ENCODE results near the gene POLR2E.

The POLR2E gene

DNA sequence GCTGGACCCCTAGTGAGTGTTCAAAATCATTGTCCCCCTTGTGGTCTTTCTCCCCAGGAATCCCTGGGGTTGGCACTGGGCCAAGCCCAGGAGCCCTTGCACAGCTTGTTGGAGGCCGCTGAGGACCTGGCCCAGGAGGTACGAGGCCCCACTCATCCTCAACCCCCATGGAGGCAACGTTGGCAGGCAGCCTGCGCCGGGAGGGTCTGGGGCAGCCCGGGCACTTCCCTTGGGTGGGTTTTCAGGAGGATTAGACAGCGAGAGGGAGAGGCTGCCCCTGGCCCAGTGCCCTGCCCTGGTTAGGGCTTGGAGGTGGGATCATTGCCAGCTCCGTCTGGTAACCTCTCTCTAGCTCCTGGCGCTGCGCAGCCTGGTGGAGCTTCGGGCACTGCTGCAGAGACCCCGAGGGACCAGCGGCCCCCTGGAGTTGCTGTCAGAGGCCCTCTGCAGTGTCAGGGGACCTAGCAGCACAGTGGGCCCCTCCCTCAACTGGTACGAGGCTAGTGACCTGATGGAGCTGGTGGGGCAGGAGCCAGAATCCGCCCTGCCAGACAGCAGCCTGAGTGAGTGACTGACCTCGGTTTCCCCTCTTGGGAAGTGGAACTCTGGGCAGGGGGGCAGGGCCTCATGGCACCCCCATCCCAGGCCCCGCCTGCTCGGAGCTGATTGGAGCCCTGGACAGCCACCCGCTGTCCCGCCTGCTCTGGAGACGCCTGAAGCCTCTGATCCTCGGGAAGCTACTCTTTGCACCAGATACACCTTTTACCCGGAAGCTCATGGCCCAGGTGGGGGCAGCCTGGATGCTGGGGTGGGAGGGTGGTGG is 52.3 kb downstream of the POLR2E start:
- DNase-seq: no peak

- DNase-seq: no peak
Measured at GRCh38 chr19:1041835-1042685, 53.1 kb downstream of the POLR2E start.

DNA sequence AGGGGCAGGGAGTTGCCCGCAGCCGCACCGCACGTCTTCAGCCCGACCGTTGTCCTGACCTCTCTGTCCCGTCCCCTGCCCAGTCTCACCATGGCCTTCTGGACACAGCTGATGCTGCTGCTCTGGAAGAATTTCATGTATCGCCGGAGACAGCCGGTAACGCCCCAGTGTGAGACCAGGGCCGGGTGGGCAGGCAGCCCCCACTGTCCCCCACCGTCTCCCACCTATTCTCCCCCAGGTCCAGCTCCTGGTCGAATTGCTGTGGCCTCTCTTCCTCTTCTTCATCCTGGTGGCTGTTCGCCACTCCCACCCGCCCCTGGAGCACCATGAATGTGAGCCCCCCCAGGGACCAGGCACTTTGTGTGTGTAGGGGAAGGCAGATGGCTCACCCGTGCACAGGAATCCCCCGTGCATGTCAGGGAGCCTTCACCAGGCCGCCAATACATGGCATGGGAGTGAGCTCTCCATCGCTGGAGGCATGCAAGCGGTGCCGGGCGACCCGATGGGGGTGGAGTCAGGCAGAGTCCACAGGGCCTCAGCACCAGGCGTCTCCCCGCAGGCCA is 53.8 kb downstream of the POLR2E start:
- no peak for DNase-seq

DNA sequence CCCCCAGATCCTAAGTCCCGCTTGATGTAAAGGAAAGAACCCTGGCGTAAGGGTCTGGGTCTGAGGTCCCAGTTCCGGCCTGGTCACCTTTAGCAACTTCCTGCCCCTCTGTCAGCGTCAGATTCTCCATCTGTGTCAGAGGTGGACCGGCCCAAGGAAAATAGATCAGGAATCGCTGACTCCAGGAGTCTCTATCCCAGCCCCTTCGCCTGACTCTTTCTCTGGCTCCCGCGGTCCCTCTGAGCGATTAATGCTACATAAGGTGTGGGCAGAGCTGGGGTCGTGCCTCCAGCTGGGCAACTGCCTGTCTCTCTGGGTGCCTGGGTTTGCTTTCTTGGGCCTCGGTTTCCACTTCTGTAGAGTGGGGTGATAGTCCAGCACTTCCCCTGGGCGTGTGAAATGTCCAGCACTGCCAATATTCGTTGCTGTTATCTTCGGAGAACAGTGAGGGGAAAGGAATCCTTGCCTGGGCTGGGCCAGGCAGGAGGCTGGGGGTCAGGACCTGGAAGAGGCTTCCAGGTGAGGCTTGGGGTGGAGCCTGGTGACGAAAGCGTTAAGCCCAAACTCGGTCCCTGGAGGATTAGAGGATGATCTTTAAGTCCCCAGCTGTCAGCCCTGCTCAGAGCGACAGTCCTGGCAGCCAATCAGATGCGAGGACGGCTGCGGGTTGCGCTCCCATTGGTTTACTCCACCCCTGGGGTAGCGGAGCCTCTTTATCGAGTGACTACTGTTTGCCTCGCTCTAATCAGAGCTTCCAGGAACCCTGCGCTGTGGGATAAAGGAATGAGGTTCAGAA is 54.5 kb downstream of the POLR2E start:
- DNase-seq: peak; percentile 92 to 94

DNA sequence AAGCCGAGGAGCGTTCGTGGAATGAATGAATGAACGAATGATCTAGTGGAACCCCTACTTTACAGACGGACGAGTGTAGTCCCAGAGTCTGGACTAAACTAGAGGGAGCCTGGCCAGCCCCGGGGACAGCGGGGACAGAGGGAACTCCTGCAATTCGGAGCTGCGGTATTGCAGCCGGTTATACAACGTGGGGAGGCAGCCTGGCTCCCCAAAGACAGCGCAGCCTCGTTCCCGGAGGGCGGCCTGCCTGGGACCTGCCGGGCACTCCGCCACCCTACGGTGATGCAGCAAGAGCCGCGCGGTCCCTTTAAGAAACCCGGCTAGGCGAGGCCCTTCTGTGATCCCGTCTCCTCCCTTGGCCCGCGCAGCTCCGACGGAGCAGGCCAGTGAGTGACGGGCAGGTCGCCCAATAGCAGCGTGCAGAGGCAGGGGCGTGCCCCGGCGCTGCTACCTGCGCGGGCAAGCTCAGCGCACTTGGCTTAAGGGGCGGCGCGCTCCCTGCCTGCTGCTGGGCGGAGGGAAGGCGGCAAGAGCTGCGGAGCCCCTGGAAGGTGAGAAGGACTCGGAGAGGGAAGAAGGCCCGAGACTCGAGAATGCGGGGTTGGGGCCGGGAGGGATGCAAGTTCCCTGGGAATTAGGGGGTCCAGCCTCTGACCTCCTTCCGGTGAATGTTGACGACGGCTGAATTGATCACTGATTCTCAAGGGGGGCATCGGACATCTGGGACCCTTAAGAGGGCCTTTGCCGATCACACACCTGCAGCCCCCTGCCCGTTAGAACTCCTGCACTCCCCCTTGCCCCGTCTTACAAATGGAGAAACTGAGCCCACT is 55.3 kb downstream of the POLR2E start, which contains the start of gene ABCA7:
ABCA7 (plus strand) TSS at position 462 of the 830 bp plus-strand sequence. CDS start 1,255 bp downstream, outside the sequence.
- peak; percentile 98 to 99 for DNase-seq

GRCh38 chr19:1038978-1039645 is 56.1 kb downstream of the POLR2E start:
- DNase-seq: peak in 1 of 2 donors; percentile 34

GRCh38 chr19:1037621-1038064 is 57.5 kb downstream of the POLR2E start:
- peak in 1 of 2 donors; percentile 28 for DNase-seq

Data from CD4-positive, alpha-beta T cell treated with Interferon alpha-2 for 1 hour (primary cell).